Choroid plexus epithelial cell (primary cell): Measurements from ENCODE around the gene AHNAK.

ENCODE experiments used
- DNase-seq: peaks from one replicate; pipeline ENCODE4 v3.0.0-alpha.2; 2010; ENCODE audit warnings: low read depth
- H3K4me3 ChIP-seq: 2 replicates; pipeline ENCODE4 v1.5.1; 2011; ENCODE audit warnings: low read depth, mild to moderate bottlenecking, control low read depth, low read length, moderate library complexity
- TF ChIP-seq, protein P1 (sequence below): conservative IDR thresholded peaks from 2 replicates; pipeline ENCODE4 v1.5.1; 2011; ENCODE audit warnings: low read depth, mild to moderate bottlenecking, control low read depth, inconsistent platforms, low read length, moderate library complexity

The AHNAK gene

DNA sequence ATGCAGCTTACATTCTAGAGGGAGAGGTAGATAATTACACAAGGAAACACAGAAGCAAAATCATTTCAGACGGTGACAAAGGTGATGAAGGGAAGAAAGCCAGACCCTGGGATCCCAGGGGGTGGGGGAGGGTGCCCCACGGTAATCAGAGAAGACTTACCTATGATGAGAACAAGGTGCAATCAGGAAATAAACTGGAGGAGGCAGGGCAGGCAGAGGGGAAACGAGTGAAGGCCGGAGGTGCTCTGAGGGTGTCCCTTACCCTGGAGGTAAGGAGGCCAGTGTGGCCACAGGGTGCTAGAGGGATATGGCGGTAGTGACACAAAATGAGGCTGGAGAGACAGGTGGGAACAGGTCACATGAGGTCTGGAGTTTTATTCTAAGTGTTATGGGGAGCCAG is 141.7 kb downstream of the AHNAK start:
- TF ChIP-seq, protein P1, sequence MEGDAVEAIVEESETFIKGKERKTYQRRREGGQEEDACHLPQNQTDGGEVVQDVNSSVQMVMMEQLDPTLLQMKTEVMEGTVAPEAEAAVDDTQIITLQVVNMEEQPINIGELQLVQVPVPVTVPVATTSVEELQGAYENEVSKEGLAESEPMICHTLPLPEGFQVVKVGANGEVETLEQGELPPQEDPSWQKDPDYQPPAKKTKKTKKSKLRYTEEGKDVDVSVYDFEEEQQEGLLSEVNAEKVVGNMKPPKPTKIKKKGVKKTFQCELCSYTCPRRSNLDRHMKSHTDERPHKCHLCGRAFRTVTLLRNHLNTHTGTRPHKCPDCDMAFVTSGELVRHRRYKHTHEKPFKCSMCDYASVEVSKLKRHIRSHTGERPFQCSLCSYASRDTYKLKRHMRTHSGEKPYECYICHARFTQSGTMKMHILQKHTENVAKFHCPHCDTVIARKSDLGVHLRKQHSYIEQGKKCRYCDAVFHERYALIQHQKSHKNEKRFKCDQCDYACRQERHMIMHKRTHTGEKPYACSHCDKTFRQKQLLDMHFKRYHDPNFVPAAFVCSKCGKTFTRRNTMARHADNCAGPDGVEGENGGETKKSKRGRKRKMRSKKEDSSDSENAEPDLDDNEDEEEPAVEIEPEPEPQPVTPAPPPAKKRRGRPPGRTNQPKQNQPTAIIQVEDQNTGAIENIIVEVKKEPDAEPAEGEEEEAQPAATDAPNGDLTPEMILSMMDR = no peak
- H3K4me3 ChIP-seq = no peak overlapping the region
- no peak for DNase-seq

DNA sequence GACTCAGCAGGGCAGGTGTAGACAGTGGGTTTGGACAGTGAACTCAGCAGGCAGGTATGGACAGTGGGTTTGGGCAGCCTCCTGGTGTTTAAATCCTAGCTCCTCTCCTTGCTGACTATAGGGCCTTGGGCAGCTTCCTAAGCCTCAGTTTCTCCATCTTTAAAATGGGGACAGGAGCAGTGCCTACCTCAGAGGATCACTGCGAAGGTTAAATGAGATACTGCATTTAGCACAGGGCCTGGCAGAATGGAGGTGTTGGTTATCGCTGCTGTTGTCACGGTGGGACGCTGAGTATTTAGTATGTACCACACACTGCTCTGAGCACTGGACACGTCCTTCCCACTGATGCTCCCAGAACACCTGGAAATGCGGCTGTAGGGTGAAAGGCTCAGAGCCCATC is 142.2 kb downstream of the AHNAK start:
- DNase-seq = no peak
- H3K4me3 ChIP-seq = no peak overlapping the region
- TF ChIP-seq, protein P1 = no peak

DNA sequence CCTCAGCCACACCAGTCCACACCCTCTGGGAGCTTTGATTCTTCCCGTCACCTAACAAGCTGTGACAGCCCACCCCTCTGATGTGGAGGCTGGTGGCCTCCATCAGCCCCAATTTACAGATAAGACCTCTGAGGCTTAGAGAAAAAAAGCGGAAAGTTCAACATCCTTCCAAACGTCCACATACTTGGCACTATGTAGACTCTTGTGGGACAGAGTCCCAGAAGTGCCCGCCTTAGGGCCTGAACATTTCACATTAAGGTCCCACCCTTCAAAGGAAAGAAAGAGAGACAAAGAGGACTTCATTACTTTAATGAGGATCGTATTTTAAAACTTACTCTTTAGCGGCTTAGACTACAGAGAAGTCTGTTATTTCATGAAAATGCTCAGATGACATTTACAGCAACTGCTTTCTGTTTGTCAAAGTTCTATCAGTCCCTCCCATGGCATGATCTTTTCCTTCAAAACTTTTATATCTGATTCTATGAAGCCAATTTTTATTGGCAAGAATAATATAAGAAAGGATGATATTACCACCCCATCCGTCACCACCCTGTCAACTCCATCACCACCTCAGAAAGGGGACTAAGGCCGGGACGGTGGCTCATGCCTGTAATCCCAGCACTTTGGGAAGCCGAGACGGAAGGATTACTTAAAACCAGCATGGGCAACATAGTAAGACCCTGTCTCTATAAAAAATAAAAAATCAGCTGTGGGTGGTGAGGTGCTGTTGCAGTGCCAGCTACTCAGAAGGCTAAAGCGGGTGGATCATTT is 143.5 kb downstream of the AHNAK start:
- no peak for DNase-seq
- no peak overlapping the region for H3K4me3 ChIP-seq
- TF ChIP-seq, protein P1 = no peak

DNA sequence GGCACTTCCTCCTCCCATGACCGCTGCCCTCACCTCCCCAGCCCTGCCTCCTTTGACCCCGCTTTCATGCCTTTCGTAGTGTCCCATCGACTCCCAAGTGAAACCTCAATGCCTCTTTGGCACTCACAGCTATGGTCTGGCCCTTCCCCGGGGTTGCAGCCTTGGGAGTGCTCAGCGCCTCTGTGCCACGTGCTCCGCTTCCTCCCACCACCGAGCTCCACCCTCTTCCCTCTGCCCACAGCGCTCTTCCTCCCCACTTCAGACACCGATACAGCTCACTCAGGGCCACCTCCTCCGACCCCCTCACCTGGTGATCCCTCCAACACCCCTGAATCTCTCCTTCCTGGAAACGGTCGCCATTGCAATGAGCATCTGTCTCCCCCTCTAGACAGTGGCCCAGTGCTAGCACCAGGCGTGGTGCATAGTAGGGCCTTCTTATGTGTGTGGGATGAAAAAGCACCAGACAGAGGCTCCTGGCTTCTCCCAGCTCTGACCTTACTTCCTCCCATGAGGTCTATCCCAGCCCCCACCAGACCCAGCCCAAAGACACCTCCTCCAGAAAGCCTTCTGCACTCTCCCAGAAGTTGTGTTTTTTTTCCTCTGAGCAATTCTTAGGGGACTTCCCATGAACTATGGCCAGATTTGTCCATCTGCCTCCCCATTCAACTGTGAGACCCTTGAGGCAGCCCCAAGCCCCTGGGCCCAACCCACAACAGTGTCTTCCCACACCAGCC is 144.2 kb downstream of the AHNAK start:
- TF ChIP-seq, protein P1 = no peak
- DNase-seq = no peak
- no peak overlapping the region for H3K4me3 ChIP-seq

DNA sequence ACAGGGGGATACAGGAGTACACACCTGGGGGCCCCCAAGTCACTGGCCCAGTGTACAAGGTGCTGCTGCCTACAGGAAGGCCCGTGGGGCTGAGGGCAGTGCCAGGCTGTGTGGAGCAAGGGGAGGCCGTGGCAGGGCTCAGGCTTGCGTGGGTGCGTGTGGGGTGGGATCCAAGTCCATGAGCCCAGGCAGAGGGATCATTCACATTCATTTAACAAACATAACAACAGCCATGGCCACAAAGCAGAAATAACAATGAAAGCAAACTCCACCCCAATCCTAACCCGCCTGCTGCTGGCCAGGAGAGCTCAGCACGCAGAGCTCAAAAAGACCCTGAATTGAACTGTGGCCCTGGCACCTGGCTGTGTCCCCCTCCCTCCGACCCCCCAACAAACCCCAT is 144.8 kb downstream of the AHNAK start:
- no peak for DNase-seq
- H3K4me3 ChIP-seq = no peak overlapping the region

DNA sequence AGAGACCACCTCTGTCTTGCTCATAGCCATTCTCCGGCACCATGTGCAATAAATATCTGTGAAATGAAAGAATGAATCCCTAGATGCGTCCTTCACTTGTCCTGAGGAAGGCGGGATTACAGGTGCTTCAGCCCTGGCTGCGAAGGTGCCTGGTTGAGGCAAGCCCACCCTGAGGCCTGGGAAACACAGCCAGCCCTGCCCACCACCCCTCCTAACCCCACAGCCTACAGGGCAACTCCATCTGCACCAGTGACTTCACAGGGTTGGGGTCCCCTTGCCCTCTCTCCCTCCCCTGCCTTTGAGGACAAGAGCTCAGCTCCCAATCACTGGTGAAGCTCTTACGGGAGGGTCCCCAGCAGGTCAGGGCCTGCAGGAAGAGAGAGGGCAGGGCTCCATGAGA is 145.2 kb downstream of the AHNAK start:
- no peak overlapping the region for H3K4me3 ChIP-seq
- TF ChIP-seq, protein P1 = no peak
- no peak for DNase-seq

More for the DNA sequence above, 144.8 kb downstream of the AHNAK start:
- TF ChIP-seq, protein P1 = no peak
